ENCODE data around the gene CCDC82.

CCDC82 gene

GRCh38 chr11:96306933-96307775, 82.6 kb downstream of the CCDC82 start:
- no peak for DNase-seq (ENCODE audit: low read depth, low spot score)

- no peak for DNase-seq (ENCODE audit: low read depth, low spot score)
Observed at GRCh38 chr11:96306600-96306932, 83.1 kb downstream of the CCDC82 start.

- DNase-seq (ENCODE audit: low read depth, low spot score): no peak
Observed at GRCh38 chr11:96306071-96306470, 83.6 kb downstream of the CCDC82 start.

GRCh38 chr11:96303980-96304379, 85.7 kb downstream of the CCDC82 start:
- DNase-seq (ENCODE audit: low read depth, low spot score): no peak

- DNase-seq (ENCODE audit: low read depth, low spot score): no peak
Observed at GRCh38 chr11:96303064-96303463, 86.6 kb downstream of the CCDC82 start.

Data from iPS DF 19.7 (cell line).